WTC11 (cell line): ENCODE results near the gene PCDHA1.

Source experiments
- AFF4 ChIP-seq: sonication (generic); formaldehyde crosslinking; IDR thresholded peaks from 2 replicates; pipeline ENCODE4 v1.8.1; 2023; ENCODE audit warnings: mild to moderate bottlenecking, missing genetic modification reagents, borderline replicate concordance
- ZNF121 ChIP-seq: sonication (generic); formaldehyde crosslinking; IDR thresholded peaks from 2 replicates; pipeline ENCODE4 v1.8.0; 2023; ENCODE audit warnings: missing genetic modification reagents
- ZNF416 ChIP-seq: fragments of 250-450 bp; sonication (Bioruptor Pico); IDR thresholded peaks from 2 replicates; pipeline ENCODE4 v1.9.0; 2021; ENCODE audit warnings: mild to moderate bottlenecking, inconsistent platforms
- TF ChIP-seq, protein P1 (sequence below): sonication (generic); formaldehyde crosslinking; IDR thresholded peaks from 2 replicates; pipeline ENCODE4 v1.8.0; 2022; ENCODE audit warnings: mild to moderate bottlenecking, missing genetic modification reagents

GRCh38 chr5:140998921-140999410, 213.0 kb downstream of the PCDHA1 start:
- TF ChIP-seq ZNF121 (CRISPR knock-in tag) (no peak), ZNF416 (no peak), AFF4 (CRISPR knock-in tag) (no peak)
- TF ChIP-seq, protein P1, sequence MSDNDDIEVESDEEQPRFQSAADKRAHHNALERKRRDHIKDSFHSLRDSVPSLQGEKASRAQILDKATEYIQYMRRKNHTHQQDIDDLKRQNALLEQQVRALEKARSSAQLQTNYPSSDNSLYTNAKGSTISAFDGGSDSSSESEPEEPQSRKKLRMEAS (CRISPR knock-in tag): no peak
